ENCODE data around the gene FMO5. TPM values are rescaled to one million over a fixed set of nuclear protein-coding genes. Genes with fewer than 3 reads are reported as not detected.
"Not testable (repeated sequence)": the region's sequence is repeated elsewhere in the genome, so short reads cannot be mapped to it uniquely, and the experiment has no call there.

Gene FMO5
- total RNA-seq, 2 experiments from 2014 or later, result 0.41 to 0.67 TPM

DNA sequence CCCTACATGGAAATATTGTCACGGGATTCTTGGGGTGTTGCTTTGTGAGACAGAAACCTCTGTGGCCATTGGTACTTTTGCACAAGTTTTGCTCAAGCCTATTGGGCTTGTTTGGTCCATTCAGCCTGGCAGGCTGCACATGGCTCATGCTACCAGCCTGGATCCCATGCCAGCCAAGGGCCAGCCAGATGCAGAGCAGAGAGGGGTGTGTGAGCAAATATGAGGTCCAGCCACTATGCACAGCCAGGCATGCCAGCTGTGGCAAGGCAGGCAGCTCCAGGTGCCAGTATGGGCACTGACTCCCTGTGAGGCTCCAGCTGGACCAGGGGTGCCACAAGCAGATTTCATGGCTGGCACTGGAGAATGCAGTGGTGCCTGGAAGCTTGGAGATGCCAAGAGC, 10.7 kb upstream of the FMO5 start:
- Histone ChIP-seq H3K27me3 (ENCODE audit: control insufficient read depth in 1 of 2, insufficient read depth in 2 of 2, low read length in 2 of 2) (peaks cover 0 to 3% of the 10 kb centered on the region in 2 experiments), H3K4me3 (ENCODE audit: low read length) (no peak overlapping the region), H3K27ac (ENCODE audit: low read depth in 1 of 2, low read length in 2 of 2) (no peak overlapping the region), H3K9me3 (ENCODE audit: control insufficient read depth in 1 of 2, insufficient read depth in 1 of 2, low read length in 2 of 2) (peaks cover 0 to 9% of the 10 kb centered on the region in 2 experiments), H3K4me1 (ENCODE audit: insufficient read depth, low read length) (no peaks in the 10 kb centered on the region), H3K36me3 (ENCODE audit: insufficient read depth, low read length) (no peaks in the 10 kb centered on the region)
- no peak for ATAC-seq (ENCODE audit: poor library complexity)
- Mint-ChIP-seq H3K4me3 (no peak overlapping the region), H3K36me3 (ENCODE audit: low read depth) (no peaks in the 10 kb centered on the region), H3K4me1 (ENCODE audit: low read depth) (no peaks in the 10 kb centered on the region), H3K27ac (no peak overlapping the region), H3K27me3 (no peaks in the 10 kb centered on the region), H3K9me3 (no peaks in the 10 kb centered on the region)
- intact Hi-C loops (cut with DNase I, micrococcal nuclease), result no loop called here
- POLR2A ChIA-PET, result no interaction called here
- no peak for DNase-seq
- TF ChIP-seq, protein P1, sequence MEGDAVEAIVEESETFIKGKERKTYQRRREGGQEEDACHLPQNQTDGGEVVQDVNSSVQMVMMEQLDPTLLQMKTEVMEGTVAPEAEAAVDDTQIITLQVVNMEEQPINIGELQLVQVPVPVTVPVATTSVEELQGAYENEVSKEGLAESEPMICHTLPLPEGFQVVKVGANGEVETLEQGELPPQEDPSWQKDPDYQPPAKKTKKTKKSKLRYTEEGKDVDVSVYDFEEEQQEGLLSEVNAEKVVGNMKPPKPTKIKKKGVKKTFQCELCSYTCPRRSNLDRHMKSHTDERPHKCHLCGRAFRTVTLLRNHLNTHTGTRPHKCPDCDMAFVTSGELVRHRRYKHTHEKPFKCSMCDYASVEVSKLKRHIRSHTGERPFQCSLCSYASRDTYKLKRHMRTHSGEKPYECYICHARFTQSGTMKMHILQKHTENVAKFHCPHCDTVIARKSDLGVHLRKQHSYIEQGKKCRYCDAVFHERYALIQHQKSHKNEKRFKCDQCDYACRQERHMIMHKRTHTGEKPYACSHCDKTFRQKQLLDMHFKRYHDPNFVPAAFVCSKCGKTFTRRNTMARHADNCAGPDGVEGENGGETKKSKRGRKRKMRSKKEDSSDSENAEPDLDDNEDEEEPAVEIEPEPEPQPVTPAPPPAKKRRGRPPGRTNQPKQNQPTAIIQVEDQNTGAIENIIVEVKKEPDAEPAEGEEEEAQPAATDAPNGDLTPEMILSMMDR (IDR thresholded peaks at IDR 0.05), result no peak
- CTCF ChIA-PET, result interaction anchor here (0.6 kb wide), 1 partner anchor 8 kb away, joined by 3 read pairs; no protein-coding TSS in a partner anchor

DNA sequence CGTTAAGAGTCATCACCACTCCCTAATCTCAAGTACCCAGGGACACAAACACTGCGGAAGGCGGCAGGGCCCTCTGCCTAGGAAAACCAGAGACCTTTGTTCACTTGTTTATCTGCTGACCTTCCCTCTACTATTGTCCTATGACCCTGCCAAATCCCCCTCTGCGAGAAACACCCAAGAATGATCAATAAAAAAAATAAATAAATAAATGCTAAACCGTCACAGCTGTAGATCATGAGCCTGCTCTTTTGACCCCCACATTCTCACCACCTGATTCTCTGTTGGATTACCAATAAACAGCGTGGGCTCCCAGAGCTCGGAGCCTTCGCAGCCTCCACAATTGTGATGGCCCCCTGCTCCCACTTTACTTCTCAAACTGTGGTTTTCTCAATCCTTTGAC, 8.8 kb upstream of the FMO5 start:
- H3K4me1 Mint-ChIP-seq (ENCODE audit: low read depth); H3K4me3 ChIP-seq (ENCODE audit: low read length); H3K4me3 Mint-ChIP-seq; CTCF ChIA-PET; H3K36me3 Mint-ChIP-seq (ENCODE audit: low read depth); H3K4me1 ChIP-seq (ENCODE audit: insufficient read depth, low read length); H3K27me3 ChIP-seq (ENCODE audit: control insufficient read depth in 1 of 2, insufficient read depth in 2 of 2, low read length in 2 of 2); POLR2A ChIA-PET; H3K27me3 Mint-ChIP-seq; intact Hi-C loops (cut with DNase I, micrococcal nuclease); DNase-seq; H3K27ac ChIP-seq (ENCODE audit: low read depth in 1 of 2, low read length in 2 of 2); H3K36me3 ChIP-seq (ENCODE audit: insufficient read depth, low read length); ATAC-seq (ENCODE audit: poor library complexity); H3K9me3 Mint-ChIP-seq; H3K27ac Mint-ChIP-seq; H3K9me3 ChIP-seq (ENCODE audit: control insufficient read depth in 1 of 2, insufficient read depth in 1 of 2, low read length in 2 of 2): not testable (repeated sequence)

DNA sequence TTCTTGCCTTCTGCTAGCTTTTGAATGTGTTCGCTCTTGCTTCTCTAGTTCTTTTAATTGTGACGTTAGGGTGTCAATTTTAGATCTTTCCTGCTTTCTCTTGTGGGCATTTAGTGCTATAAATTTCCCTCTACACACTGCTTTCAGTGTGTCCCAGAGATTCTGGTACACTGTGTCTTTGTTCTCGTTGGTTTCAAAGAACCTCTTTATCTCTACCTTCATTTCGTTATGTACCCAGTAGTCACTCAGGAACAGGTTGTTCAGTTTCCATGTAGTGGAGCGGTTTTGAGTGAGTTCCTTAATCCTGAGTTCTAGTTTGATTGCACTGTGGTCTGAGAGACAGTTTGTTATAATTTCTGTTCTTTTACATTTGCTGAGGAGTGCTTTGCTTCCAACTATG, 5.9 kb upstream of the FMO5 start:
- H3K4me1 Mint-ChIP-seq (ENCODE audit: low read depth); H3K27me3 ChIP-seq (ENCODE audit: control insufficient read depth in 1 of 2, insufficient read depth in 2 of 2, low read length in 2 of 2); H3K36me3 ChIP-seq (ENCODE audit: insufficient read depth, low read length); H3K27ac Mint-ChIP-seq; H3K4me1 ChIP-seq (ENCODE audit: insufficient read depth, low read length); H3K27me3 Mint-ChIP-seq; H3K4me3 ChIP-seq (ENCODE audit: low read length); H3K9me3 Mint-ChIP-seq; DNase-seq; intact Hi-C loops (cut with DNase I, micrococcal nuclease); POLR2A ChIA-PET; H3K4me3 Mint-ChIP-seq; H3K36me3 Mint-ChIP-seq (ENCODE audit: low read depth); H3K27ac ChIP-seq (ENCODE audit: low read depth in 1 of 2, low read length in 2 of 2); H3K9me3 ChIP-seq (ENCODE audit: control insufficient read depth in 1 of 2, insufficient read depth in 1 of 2, low read length in 2 of 2); ATAC-seq (ENCODE audit: poor library complexity): not testable (repeated sequence)
- CTCF ChIA-PET, result interaction anchor here (1.4 kb wide), 1 partner anchor 11 kb away, joined by 4 read pairs; the partner anchor contains the start of gene CHD1L

DNA sequence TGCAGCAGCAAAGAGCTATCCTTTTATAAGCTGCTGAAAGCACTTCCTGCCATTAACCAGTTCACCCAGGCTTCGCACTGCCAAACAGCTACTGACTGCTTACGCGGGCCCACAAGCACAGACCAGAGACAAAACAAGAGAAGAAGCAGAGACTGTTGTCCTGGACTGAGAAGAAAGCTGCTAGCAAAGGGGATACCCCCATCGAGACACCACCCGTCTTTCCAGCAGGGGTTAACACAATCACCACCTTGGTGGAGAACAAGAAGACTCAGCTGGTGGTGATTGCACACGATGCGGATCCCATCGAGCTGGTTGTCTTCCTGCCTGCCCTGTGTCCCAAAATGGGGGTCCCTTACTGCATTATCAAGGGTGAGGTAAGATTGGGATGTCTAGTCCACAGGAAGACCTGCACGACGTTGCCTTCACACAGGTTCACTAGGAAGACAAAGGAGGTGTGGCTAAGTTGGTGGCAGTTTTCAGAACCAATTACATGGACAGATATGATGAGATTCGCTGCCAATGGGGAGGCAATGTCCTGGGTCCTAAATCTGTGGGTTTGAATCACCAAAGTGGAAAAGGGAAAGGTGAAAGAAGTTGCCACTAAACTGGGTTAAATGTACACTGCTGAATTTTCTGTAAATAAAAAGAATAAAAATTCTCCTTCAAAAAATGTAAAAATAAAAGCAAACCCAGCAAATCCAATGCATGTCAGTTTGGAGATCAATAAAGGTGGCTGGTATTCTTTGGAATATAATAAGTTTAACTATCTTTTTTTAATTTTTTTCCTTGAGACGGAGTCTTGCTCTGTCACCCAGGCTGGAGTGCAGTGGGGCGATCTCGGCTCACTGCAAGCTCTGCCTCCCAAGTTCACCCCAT, 1.2 kb downstream of the FMO5 start:
- H3K27me3 Mint-ChIP-seq, result no peaks in the 10 kb centered on the region
- Histone ChIP-seq H3K27me3 (ENCODE audit: control insufficient read depth in 1 of 2, insufficient read depth in 2 of 2, low read length in 2 of 2) (no peaks in the 10 kb centered on the region), H3K36me3 (ENCODE audit: insufficient read depth, low read length) (no peaks in the 10 kb centered on the region), H3K4me1 (ENCODE audit: insufficient read depth, low read length) (peaks cover 9% of the 10 kb centered on the region), H3K4me3 (ENCODE audit: low read length) (no peak overlapping the region), H3K27ac (ENCODE audit: low read depth in 1 of 2, low read length in 2 of 2) (no peak overlapping the region), H3K9me3 (ENCODE audit: control insufficient read depth in 1 of 2, insufficient read depth in 1 of 2, low read length in 2 of 2) (no peaks in the 10 kb centered on the region)
- peaks cover 20% of the 10 kb centered on the region for H3K4me1 Mint-ChIP-seq (ENCODE audit: low read depth)
- intact Hi-C loops (cut with DNase I, micrococcal nuclease), result no loop called here
- TF ChIP-seq, protein P1 (IDR thresholded peaks at IDR 0.05), result no peak
- H3K36me3 Mint-ChIP-seq (ENCODE audit: low read depth), result no peaks in the 10 kb centered on the region
- ChIA-PET POLR2A (interaction anchor here (1.3 kb wide), 1 partner anchor 18 kb away, joined by 3 read pairs; no protein-coding TSS in a partner anchor), CTCF (interaction anchor here (4.6 kb wide), 1 partner anchor 19 kb away, joined by 26 read pairs; the partner anchor contains the start of gene CHD1L)
- DNase-seq, result no peak
- peak overlapping the region; percentile 78 for H3K4me3 Mint-ChIP-seq
- H3K9me3 Mint-ChIP-seq, result no peaks in the 10 kb centered on the region
- no peak for ATAC-seq (ENCODE audit: poor library complexity)
- no peak overlapping the region for H3K27ac Mint-ChIP-seq

Measured in CD4-positive, alpha-beta T cell (primary cell).